Measurements from ENCODE around the gene NDC1. TPM values are rescaled to one million over a fixed set of nuclear protein-coding genes. Genes with fewer than 3 reads are reported as not detected.

NDC1 gene
- total RNA-seq, 1 donor from 2014 or later = 12.3 TPM

DNA sequence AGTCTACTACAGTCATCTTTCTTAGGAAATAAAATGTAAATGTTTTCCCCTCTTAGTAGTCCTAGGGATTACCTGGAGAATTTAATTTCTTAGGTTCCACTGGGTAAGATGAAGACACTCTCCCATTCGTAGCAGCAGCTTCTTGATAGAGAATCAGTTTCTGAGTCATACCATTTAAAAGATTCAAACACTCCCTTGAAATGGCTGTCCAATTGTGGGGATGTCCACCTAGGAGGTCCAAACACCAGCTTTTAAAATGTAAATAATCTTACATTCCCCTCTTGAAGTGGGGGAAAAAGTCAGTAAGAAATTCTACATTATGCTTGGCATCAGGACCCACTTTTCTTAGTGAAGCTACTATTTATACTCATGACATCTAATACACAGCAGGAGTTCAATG, 37.5 kb downstream of the NDC1 start:
- TF ChIP-seq CTCF (IDR thresholded peaks at IDR 0.05) (no peak), POLR2A (IDR thresholded peaks at IDR 0.05) (no peak), POLR2AphosphoS5 (IDR thresholded peaks at IDR 0.05; ENCODE audit: insufficient read depth in 1 of 2, low read depth in 1 of 2) (no peak)
- peaks cover 0 to 4% of the 10 kb centered on the region in 2 donors for H3K36me3 ChIP-seq
- intact Hi-C loops (cut with DNase I) = no loop called here

DNA sequence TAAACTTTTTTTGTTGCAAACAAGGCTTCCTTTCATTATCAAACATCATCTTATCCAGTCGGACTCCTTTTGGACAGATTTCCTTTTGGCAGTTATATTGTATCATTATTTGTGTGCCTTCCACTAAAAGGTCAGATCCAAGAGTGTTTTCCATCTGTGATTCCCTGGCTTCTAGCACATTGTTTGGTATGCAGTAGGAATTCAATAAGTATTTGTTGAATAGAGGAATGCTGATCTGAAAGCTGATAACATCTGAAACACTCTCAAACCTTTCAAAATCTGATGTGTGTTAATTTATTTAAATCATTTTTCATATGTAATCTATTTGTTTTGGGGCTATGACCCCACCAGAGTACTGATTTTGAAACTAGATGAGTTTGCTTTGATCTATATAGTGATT, 39.0 kb downstream of the NDC1 start:
- intact Hi-C loops (cut with DNase I) = no loop called here
- H3K36me3 ChIP-seq = peaks cover 0 to 4% of the 10 kb centered on the region in 2 donors
- H3K4me1 ChIP-seq = no peaks in the 10 kb centered on the region
- no peak for DNase-seq (ENCODE audit: extremely low spot score in 2 of 2)
- TF ChIP-seq CTCF (IDR thresholded peaks at IDR 0.05) (no peak), POLR2AphosphoS5 (IDR thresholded peaks at IDR 0.05; ENCODE audit: insufficient read depth in 1 of 2, low read depth in 1 of 2) (no peak), POLR2A (IDR thresholded peaks at IDR 0.05) (no peak)
- no peak overlapping the region for H3K27ac ChIP-seq
- H3K27me3 ChIP-seq = no peaks in the 10 kb centered on the region
- H3K9me3 ChIP-seq = no peaks in the 10 kb centered on the region
- H3K4me3 ChIP-seq = no peak overlapping the region

More for the DNA sequence above, 37.5 kb downstream of the NDC1 start:
- DNase-seq (ENCODE audit: extremely low spot score in 2 of 2) = no peak
- Histone ChIP-seq H3K27me3 (no peaks in the 10 kb centered on the region), H3K4me1 (no peaks in the 10 kb centered on the region), H3K27ac (no peak overlapping the region), H3K4me3 (no peak overlapping the region), H3K9me3 (no peaks in the 10 kb centered on the region)

GRCh38 chr1:53792806-53793205, 45.3 kb downstream of the NDC1 start:
- no peaks in the 10 kb centered on the region for H3K4me1 ChIP-seq
- no peak for TF ChIP-seq POLR2AphosphoS5 (IDR thresholded peaks at IDR 0.05; ENCODE audit: insufficient read depth in 1 of 2, low read depth in 1 of 2)
- no peak for TF ChIP-seq POLR2A (IDR thresholded peaks at IDR 0.05)
- TF ChIP-seq CTCF (IDR thresholded peaks at IDR 0.05) = no peak
- no peak for DNase-seq (ENCODE audit: extremely low spot score in 2 of 2)
- intact Hi-C loops (cut with DNase I) = no loop called here
- no peaks in the 10 kb centered on the region for H3K9me3 ChIP-seq
- no peak overlapping the region for H3K27ac ChIP-seq
- H3K27me3 ChIP-seq = no peaks in the 10 kb centered on the region
- no peak overlapping the region for H3K4me3 ChIP-seq
- H3K36me3 ChIP-seq = peaks cover 0 to 12% of the 10 kb centered on the region in 2 donors

GRCh38 chr1:53787655-53788054, 50.4 kb downstream of the NDC1 start:
- H3K36me3 ChIP-seq = peaks cover 0 to 34% of the 10 kb centered on the region in 2 donors
- H3K27me3 ChIP-seq = no peaks in the 10 kb centered on the region
- no peak for DNase-seq (ENCODE audit: extremely low spot score in 2 of 2)
- TF ChIP-seq CTCF (IDR thresholded peaks at IDR 0.05) = no peak
- no peak for TF ChIP-seq POLR2A (IDR thresholded peaks at IDR 0.05)
- H3K27ac ChIP-seq = no peak overlapping the region
- no peak overlapping the region for H3K4me3 ChIP-seq
- H3K9me3 ChIP-seq = no peaks in the 10 kb centered on the region
- intact Hi-C loops (cut with DNase I) = no loop called here
- H3K4me1 ChIP-seq = no peaks in the 10 kb centered on the region

DNA sequence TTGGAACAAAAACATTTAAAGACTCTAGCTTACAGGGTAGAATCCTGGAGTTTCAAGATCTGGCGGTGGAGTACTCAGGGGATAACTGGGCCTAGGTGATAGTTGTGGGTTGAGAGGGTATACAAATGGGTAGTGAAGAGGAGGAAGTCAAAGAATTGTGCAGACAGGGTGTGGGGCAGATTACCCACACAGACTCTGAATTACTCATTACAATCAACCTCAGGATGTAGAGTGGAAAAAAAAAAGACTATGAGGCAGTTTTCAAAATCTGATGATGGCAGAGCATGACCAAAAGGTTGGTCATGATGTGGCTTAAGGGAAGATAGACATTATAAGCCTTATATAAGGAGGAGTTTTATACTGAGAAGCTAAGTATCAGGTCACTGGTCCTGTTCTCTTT, 55.0 kb downstream of the NDC1 start:
- Histone ChIP-seq H3K27ac (no peak overlapping the region), H3K27me3 (no peaks in the 10 kb centered on the region), H3K36me3 (peaks cover 0 to 24% of the 10 kb centered on the region in 2 donors), H3K4me3 (no peak overlapping the region), H3K9me3 (no peaks in the 10 kb centered on the region), H3K4me1 (no peaks in the 10 kb centered on the region)
- TF ChIP-seq POLR2A (IDR thresholded peaks at IDR 0.05) (no peak), CTCF (IDR thresholded peaks at IDR 0.05) (no peak), POLR2AphosphoS5 (IDR thresholded peaks at IDR 0.05; ENCODE audit: insufficient read depth in 1 of 2, low read depth in 1 of 2) (no peak)
- intact Hi-C loops (cut with DNase I) = no loop called here
- DNase-seq (ENCODE audit: extremely low spot score in 2 of 2) = no peak
